Astrocyte (in vitro differentiated cells and primary cell): ENCODE measurements around the gene AUTS2.

Experiments used
- EZH2 ChIP-seq: IDR thresholded peaks from 2 replicates; pipeline ENCODE4 v1.6.1; 2012; ENCODE audit warnings: mild to moderate bottlenecking, low read length, inconsistent platforms; ENCODE audit not compliant: insufficient read depth
- TF ChIP-seq, protein P1 (sequence below): IDR thresholded peaks from 2 replicates; pipeline ENCODE4 v1.5.1; 2011; ENCODE audit warnings: low read depth, mild to moderate bottlenecking, inconsistent platforms, low read length, moderate library complexity; ENCODE audit not compliant: insufficient read depth

DNA sequence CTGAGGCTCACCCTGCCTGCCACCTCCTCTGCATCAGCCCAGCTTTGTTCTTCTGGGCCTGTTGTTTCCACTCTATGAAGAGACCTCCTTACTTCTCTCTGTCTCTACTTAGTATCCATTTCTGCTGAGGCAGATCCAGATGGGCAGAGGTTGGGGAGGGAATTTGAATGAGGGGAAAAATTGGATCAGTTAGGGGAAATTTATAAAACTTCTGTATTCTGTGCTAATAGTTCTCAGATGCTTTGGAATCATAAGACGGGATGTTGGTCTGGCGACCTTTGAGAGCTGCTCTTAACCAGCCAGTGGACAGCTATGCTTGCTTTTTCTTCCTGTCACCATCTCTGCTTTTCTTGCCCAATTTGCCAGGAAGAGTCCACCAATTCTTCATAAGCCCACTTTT, 55.5 kb downstream of the AUTS2 start:
- TF ChIP-seq, protein P1, sequence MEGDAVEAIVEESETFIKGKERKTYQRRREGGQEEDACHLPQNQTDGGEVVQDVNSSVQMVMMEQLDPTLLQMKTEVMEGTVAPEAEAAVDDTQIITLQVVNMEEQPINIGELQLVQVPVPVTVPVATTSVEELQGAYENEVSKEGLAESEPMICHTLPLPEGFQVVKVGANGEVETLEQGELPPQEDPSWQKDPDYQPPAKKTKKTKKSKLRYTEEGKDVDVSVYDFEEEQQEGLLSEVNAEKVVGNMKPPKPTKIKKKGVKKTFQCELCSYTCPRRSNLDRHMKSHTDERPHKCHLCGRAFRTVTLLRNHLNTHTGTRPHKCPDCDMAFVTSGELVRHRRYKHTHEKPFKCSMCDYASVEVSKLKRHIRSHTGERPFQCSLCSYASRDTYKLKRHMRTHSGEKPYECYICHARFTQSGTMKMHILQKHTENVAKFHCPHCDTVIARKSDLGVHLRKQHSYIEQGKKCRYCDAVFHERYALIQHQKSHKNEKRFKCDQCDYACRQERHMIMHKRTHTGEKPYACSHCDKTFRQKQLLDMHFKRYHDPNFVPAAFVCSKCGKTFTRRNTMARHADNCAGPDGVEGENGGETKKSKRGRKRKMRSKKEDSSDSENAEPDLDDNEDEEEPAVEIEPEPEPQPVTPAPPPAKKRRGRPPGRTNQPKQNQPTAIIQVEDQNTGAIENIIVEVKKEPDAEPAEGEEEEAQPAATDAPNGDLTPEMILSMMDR: no peak
- TF ChIP-seq EZH2: no peak
